HEK293 (cell line): ENCODE results near the gene MALAT1.

Experiments used
- ATF2 ChIP-seq: fragments of 450-650 bp; formaldehyde crosslinking; IDR thresholded peaks from 2 replicates; pipeline ENCODE4 v1.5.1; 2016; ENCODE audit warnings: missing biosample characterization, missing genetic modification characterization, low read depth
- BCL11A ChIP-seq: fragments of 450-650 bp; formaldehyde crosslinking; IDR thresholded peaks from 2 replicates; pipeline ENCODE4 v1.5.1; 2016; ENCODE audit warnings: low read depth, missing biosample characterization, missing genetic modification characterization
- KLF10 ChIP-seq: fragments of 450-650 bp; IDR thresholded peaks from 2 replicates; pipeline ENCODE4 v1.5.1; 2018; ENCODE audit warnings: missing biosample characterization, mild to moderate bottlenecking, missing genetic modification characterization
- KLF7 ChIP-seq: fragments of 450-650 bp; formaldehyde crosslinking; IDR thresholded peaks from 2 replicates; pipeline ENCODE4 v1.5.1; 2016; ENCODE audit warnings: missing biosample characterization, missing genetic modification characterization, borderline replicate concordance
- MZF1 ChIP-seq: fragments of 450-650 bp; formaldehyde crosslinking; IDR thresholded peaks from 2 replicates; pipeline ENCODE4 v1.5.1; 2017; ENCODE audit warnings: missing biosample characterization, missing genetic modification characterization, borderline replicate concordance
- OVOL3 ChIP-seq: fragments of 450-650 bp; formaldehyde crosslinking; IDR thresholded peaks from 2 replicates; pipeline ENCODE4 v1.5.1; 2016; ENCODE audit warnings: missing biosample characterization, missing genetic modification characterization
- SCRT2 ChIP-seq: fragments of 450-650 bp; formaldehyde crosslinking; IDR thresholded peaks from 2 replicates; pipeline ENCODE4 v1.5.1; 2016; ENCODE audit warnings: missing biosample characterization, missing genetic modification characterization
- ZNF157 ChIP-seq: fragments of 450-650 bp; formaldehyde crosslinking; IDR thresholded peaks from 2 replicates; pipeline ENCODE4 v1.5.1; 2016; ENCODE audit warnings: missing biosample characterization, missing genetic modification characterization
- ZNF335 ChIP-seq: fragments of 450-650 bp; formaldehyde crosslinking; conservative IDR thresholded peaks from 2 replicates; pipeline ENCODE4 v1.5.1; 2016; ENCODE audit warnings: missing biosample characterization, missing genetic modification characterization
- ZNF398 ChIP-seq: fragments of 450-650 bp; formaldehyde crosslinking; IDR thresholded peaks from 2 replicates; pipeline ENCODE4 v1.5.1; 2017; ENCODE audit warnings: missing biosample characterization, missing genetic modification characterization
- ZNF529 ChIP-seq: fragments of 450-650 bp; formaldehyde crosslinking; IDR thresholded peaks from 2 replicates; pipeline ENCODE4 v1.5.1; 2017; ENCODE audit warnings: missing genetic modification characterization, missing biosample characterization; ENCODE audit not compliant: insufficient replicate concordance
- ZNF629 ChIP-seq: fragments of 450-650 bp; formaldehyde crosslinking; IDR thresholded peaks from 2 replicates; pipeline ENCODE4 v1.5.1; 2017; ENCODE audit warnings: missing biosample characterization, missing genetic modification characterization
- ZNF777 ChIP-seq: fragments of 450-650 bp; formaldehyde crosslinking; IDR thresholded peaks from 2 replicates; pipeline ENCODE4 v1.5.1; 2017; ENCODE audit warnings: missing biosample characterization, missing genetic modification characterization, borderline replicate concordance
- TF ChIP-seq, protein P1 (sequence below): fragments of 450-650 bp; formaldehyde crosslinking; IDR thresholded peaks from 2 replicates; pipeline ENCODE4 v1.5.1; 2016; ENCODE audit warnings: missing biosample characterization, missing genetic modification characterization, borderline replicate concordance
- TF ChIP-seq, protein P2 (sequence below): fragments of 450-650 bp; IDR thresholded peaks from 2 replicates; pipeline ENCODE4 v1.5.1; 2018; ENCODE audit warnings: missing biosample characterization, missing genetic modification characterization
- TF ChIP-seq, protein P3 (sequence below): fragments of 450-650 bp; formaldehyde crosslinking; IDR thresholded peaks from 2 replicates; pipeline ENCODE4 v1.5.1; 2016; ENCODE audit warnings: missing biosample characterization, missing genetic modification characterization
- TF ChIP-seq, protein P4 (sequence below): fragments of 450-650 bp; formaldehyde crosslinking; IDR thresholded peaks from 2 replicates; pipeline ENCODE4 v1.5.1; 2016; ENCODE audit warnings: missing biosample characterization, missing genetic modification characterization
- TF ChIP-seq, protein P5 (sequence below): fragments of 450-650 bp; formaldehyde crosslinking; IDR thresholded peaks from 2 replicates; pipeline ENCODE4 v1.5.1; 2016; ENCODE audit warnings: missing biosample characterization, missing genetic modification characterization
- TF ChIP-seq, protein P6 (sequence below): fragments of 450-650 bp; formaldehyde crosslinking; IDR thresholded peaks from 2 replicates; pipeline ENCODE4 v1.5.1; 2016; ENCODE audit warnings: missing biosample characterization, missing genetic modification characterization
- TF ChIP-seq, protein P7 (sequence below): fragments of 450-650 bp; formaldehyde crosslinking; IDR thresholded peaks from 2 replicates; pipeline ENCODE4 v1.5.1; 2016; ENCODE audit warnings: missing biosample characterization, missing genetic modification characterization

The MALAT1 gene

GRCh38 chr11:65497141-65498041, 1.5 kb upstream of the MALAT1 start (continued):
- TF ChIP-seq, protein P1, sequence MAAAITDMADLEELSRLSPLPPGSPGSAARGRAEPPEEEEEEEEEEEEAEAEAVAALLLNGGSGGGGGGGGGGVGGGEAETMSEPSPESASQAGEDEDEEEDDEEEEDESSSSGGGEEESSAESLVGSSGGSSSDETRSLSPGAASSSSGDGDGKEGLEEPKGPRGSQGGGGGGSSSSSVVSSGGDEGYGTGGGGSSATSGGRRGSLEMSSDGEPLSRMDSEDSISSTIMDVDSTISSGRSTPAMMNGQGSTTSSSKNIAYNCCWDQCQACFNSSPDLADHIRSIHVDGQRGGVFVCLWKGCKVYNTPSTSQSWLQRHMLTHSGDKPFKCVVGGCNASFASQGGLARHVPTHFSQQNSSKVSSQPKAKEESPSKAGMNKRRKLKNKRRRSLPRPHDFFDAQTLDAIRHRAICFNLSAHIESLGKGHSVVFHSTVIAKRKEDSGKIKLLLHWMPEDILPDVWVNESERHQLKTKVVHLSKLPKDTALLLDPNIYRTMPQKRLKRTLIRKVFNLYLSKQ (tag by site-specific recombination): no peak
- TF ChIP-seq, protein P2, sequence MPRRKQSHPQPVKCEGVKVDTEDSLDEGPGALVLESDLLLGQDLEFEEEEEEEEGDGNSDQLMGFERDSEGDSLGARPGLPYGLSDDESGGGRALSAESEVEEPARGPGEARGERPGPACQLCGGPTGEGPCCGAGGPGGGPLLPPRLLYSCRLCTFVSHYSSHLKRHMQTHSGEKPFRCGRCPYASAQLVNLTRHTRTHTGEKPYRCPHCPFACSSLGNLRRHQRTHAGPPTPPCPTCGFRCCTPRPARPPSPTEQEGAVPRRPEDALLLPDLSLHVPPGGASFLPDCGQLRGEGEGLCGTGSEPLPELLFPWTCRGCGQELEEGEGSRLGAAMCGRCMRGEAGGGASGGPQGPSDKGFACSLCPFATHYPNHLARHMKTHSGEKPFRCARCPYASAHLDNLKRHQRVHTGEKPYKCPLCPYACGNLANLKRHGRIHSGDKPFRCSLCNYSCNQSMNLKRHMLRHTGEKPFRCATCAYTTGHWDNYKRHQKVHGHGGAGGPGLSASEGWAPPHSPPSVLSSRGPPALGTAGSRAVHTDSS (tag by site-specific recombination): no peak
- TF ChIP-seq, protein P3, sequence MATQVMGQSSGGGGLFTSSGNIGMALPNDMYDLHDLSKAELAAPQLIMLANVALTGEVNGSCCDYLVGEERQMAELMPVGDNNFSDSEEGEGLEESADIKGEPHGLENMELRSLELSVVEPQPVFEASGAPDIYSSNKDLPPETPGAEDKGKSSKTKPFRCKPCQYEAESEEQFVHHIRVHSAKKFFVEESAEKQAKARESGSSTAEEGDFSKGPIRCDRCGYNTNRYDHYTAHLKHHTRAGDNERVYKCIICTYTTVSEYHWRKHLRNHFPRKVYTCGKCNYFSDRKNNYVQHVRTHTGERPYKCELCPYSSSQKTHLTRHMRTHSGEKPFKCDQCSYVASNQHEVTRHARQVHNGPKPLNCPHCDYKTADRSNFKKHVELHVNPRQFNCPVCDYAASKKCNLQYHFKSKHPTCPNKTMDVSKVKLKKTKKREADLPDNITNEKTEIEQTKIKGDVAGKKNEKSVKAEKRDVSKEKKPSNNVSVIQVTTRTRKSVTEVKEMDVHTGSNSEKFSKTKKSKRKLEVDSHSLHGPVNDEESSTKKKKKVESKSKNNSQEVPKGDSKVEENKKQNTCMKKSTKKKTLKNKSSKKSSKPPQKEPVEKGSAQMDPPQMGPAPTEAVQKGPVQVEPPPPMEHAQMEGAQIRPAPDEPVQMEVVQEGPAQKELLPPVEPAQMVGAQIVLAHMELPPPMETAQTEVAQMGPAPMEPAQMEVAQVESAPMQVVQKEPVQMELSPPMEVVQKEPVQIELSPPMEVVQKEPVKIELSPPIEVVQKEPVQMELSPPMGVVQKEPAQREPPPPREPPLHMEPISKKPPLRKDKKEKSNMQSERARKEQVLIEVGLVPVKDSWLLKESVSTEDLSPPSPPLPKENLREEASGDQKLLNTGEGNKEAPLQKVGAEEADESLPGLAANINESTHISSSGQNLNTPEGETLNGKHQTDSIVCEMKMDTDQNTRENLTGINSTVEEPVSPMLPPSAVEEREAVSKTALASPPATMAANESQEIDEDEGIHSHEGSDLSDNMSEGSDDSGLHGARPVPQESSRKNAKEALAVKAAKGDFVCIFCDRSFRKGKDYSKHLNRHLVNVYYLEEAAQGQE (tag by site-specific recombination): no peak
- TF ChIP-seq SCRT2 (tag by site-specific recombination) (peak; percentile 99), ZNF777 (tag by site-specific recombination) (no peak), MZF1 (tag by site-specific recombination) (no peak), KLF7 (tag by site-specific recombination) (peak; percentile 92), KLF10 (tag by site-specific recombination) (peak; percentile 88), ZNF398 (tag by site-specific recombination) (peak; percentile 46), OVOL3 (tag by site-specific recombination) (no peak), BCL11A (tag by site-specific recombination) (no peak), ATF2 (no peak; the same call in 1 of the 2 replicates), ZNF335 (tag by site-specific recombination) (peak; percentile 27; the same call in 1 of the 2 replicates), ZNF629 (tag by site-specific recombination) (peak; percentile 67), ZNF157 (tag by site-specific recombination) (no peak), ZNF529 (tag by site-specific recombination) (no peak)
- TF ChIP-seq, protein P4, sequence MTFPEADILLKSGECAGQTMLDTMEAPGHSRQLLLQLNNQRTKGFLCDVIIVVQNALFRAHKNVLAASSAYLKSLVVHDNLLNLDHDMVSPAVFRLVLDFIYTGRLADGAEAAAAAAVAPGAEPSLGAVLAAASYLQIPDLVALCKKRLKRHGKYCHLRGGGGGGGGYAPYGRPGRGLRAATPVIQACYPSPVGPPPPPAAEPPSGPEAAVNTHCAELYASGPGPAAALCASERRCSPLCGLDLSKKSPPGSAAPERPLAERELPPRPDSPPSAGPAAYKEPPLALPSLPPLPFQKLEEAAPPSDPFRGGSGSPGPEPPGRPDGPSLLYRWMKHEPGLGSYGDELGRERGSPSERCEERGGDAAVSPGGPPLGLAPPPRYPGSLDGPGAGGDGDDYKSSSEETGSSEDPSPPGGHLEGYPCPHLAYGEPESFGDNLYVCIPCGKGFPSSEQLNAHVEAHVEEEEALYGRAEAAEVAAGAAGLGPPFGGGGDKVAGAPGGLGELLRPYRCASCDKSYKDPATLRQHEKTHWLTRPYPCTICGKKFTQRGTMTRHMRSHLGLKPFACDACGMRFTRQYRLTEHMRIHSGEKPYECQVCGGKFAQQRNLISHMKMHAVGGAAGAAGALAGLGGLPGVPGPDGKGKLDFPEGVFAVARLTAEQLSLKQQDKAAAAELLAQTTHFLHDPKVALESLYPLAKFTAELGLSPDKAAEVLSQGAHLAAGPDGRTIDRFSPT (tag by site-specific recombination): peak; percentile 98
- TF ChIP-seq, protein P5, sequence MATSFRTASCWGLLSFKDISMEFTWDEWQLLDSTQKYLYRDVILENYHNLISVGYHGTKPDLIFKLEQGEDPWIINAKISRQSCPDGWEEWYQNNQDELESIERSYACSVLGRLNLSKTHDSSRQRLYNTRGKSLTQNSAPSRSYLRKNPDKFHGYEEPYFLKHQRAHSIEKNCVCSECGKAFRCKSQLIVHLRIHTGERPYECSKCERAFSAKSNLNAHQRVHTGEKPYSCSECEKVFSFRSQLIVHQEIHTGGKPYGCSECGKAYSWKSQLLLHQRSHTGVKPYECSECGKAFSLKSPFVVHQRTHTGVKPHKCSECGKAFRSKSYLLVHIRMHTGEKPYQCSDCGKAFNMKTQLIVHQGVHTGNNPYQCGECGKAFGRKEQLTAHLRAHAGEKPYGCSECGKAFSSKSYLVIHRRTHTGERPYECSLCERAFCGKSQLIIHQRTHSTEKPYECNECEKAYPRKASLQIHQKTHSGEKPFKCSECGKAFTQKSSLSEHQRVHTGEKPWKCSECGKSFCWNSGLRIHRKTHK: no peak
- TF ChIP-seq, protein P6, sequence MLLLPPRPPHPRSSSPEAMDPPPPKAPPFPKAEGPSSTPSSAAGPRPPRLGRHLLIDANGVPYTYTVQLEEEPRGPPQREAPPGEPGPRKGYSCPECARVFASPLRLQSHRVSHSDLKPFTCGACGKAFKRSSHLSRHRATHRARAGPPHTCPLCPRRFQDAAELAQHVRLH (tag by site-specific recombination): no peak
- TF ChIP-seq, protein P7, sequence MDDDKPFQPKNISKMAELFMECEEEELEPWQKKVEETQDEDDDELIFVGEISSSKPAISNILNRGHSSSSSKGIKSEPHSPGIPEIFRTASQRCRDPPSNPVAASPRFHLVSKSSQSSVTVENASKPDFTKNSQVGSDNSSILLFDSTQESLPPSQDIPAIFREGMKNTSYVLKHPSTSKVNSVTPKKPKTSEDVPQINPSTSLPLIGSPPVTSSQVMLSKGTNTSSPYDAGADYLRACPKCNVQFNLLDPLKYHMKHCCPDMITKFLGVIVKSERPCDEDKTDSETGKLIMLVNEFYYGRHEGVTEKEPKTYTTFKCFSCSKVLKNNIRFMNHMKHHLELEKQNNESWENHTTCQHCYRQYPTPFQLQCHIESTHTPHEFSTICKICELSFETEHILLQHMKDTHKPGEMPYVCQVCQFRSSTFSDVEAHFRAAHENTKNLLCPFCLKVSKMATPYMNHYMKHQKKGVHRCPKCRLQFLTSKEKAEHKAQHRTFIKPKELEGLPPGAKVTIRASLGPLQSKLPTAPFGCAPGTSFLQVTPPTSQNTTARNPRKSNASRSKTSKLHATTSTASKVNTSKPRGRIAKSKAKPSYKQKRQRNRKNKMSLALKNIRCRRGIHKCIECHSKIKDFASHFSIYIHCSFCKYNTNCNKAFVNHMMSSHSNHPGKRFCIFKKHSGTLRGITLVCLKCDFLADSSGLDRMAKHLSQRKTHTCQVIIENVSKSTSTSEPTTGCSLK (tag by site-specific recombination): no peak
